Stimulated activated CD8-positive, alpha-beta memory T cell treated with anti-CD3 and anti-CD28 coated beads, Interleukin-7, amount 100 ng/mL, for 1 hour (primary cell): ENCODE measurements around the gene VAMP3.

Experiments
- DNase-seq, 2 donors: peaks; one replicate each; pipeline ENCODE4 v3.0.0-alpha.2; 2020; ENCODE audit warnings: low read depth in 2 of 2

The VAMP3 gene

GRCh38 chr1:7813677-7814373 lies 42.7 kb downstream of the VAMP3 start:
- no peak for DNase-seq

GRCh38 chr1:7821282-7821681 lies 50.2 kb downstream of the VAMP3 start:
- no peak for DNase-seq

- no peak for DNase-seq
Measured at GRCh38 chr1:7824701-7825100, 53.6 kb downstream of the VAMP3 start.

GRCh38 chr1:7826363-7826762 lies 55.3 kb downstream of the VAMP3 start:
- no peak for DNase-seq

GRCh38 chr1:7827126-7827955 lies 56.2 kb downstream of the VAMP3 start:
- DNase-seq = peak; percentile 7 to 15
